Ishikawa (cell line): ENCODE data around the gene CMSS1.

ENCODE experiments used
- CEBPB ChIP-seq: IDR thresholded peaks from 2 replicates; pipeline ENCODE4 v1.6.1; 2012
- CREB1 ChIP-seq: IDR thresholded peaks from 2 replicates; pipeline ENCODE4 v1.6.1; 2012; ENCODE audit warnings: low read depth
- EGR1 ChIP-seq: IDR thresholded peaks from 2 replicates; pipeline ENCODE4 v1.6.1; 2012
- EP300 ChIP-seq: IDR thresholded peaks from 2 replicates; pipeline ENCODE4 v1.6.1; 2012; ENCODE audit warnings: borderline replicate concordance
- FOXM1 ChIP-seq: IDR thresholded peaks from 2 replicates; pipeline ENCODE4 v1.6.1; 2012; ENCODE audit warnings: low read depth, borderline replicate concordance
- RAD21 ChIP-seq: IDR thresholded peaks from 2 replicates; pipeline ENCODE4 v1.6.1; 2012; ENCODE audit warnings: low read depth
- YY1 ChIP-seq: IDR thresholded peaks from 2 replicates; pipeline ENCODE4 v1.6.1; 2012; ENCODE audit warnings: low read depth
- ZBTB7A ChIP-seq: IDR thresholded peaks from 2 replicates; pipeline ENCODE4 v1.6.1; 2012; ENCODE audit warnings: low read depth
- TF ChIP-seq, protein P1 (sequence below): IDR thresholded peaks from 2 replicates; pipeline ENCODE4 v1.6.1; 2012; ENCODE audit warnings: low read depth, mild to moderate bottlenecking
- TF ChIP-seq, protein P2 (sequence below): IDR thresholded peaks from 2 replicates; pipeline ENCODE4 v1.6.1; 2012

DNA sequence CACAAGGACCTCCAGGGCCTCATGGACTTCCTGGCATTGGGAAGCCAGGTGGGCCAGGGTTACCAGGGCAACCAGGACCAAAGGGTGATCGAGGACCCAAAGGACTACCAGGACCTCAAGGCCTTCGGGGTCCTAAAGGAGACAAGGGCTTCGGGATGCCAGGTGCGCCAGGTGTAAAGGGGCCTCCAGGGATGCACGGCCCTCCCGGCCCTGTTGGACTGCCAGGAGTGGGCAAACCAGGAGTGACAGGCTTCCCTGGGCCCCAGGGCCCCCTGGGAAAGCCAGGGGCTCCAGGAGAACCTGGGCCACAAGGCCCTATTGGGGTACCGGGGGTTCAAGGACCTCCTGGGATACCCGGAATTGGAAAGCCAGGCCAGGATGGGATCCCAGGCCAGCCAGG lies 23.2 kb upstream of the CMSS1 start:
- no peak for TF ChIP-seq RAD21
- no peak for TF ChIP-seq CEBPB
- TF ChIP-seq EP300: no peak
- TF ChIP-seq, protein P1, sequence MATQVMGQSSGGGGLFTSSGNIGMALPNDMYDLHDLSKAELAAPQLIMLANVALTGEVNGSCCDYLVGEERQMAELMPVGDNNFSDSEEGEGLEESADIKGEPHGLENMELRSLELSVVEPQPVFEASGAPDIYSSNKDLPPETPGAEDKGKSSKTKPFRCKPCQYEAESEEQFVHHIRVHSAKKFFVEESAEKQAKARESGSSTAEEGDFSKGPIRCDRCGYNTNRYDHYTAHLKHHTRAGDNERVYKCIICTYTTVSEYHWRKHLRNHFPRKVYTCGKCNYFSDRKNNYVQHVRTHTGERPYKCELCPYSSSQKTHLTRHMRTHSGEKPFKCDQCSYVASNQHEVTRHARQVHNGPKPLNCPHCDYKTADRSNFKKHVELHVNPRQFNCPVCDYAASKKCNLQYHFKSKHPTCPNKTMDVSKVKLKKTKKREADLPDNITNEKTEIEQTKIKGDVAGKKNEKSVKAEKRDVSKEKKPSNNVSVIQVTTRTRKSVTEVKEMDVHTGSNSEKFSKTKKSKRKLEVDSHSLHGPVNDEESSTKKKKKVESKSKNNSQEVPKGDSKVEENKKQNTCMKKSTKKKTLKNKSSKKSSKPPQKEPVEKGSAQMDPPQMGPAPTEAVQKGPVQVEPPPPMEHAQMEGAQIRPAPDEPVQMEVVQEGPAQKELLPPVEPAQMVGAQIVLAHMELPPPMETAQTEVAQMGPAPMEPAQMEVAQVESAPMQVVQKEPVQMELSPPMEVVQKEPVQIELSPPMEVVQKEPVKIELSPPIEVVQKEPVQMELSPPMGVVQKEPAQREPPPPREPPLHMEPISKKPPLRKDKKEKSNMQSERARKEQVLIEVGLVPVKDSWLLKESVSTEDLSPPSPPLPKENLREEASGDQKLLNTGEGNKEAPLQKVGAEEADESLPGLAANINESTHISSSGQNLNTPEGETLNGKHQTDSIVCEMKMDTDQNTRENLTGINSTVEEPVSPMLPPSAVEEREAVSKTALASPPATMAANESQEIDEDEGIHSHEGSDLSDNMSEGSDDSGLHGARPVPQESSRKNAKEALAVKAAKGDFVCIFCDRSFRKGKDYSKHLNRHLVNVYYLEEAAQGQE: no peak
- TF ChIP-seq FOXM1: no peak
- no peak for TF ChIP-seq ZBTB7A
- TF ChIP-seq, protein P2, sequence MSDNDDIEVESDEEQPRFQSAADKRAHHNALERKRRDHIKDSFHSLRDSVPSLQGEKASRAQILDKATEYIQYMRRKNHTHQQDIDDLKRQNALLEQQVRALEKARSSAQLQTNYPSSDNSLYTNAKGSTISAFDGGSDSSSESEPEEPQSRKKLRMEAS: no peak
- no peak for TF ChIP-seq CREB1
- no peak for TF ChIP-seq EGR1
- TF ChIP-seq YY1: no peak
